Stomach (tissue), 4 donors: ENCODE measurements around the gene C16orf54.

Experiments
- POLR2A ChIP-seq, 4 donors: fragments of 450-650 bp; IDR thresholded peaks; one replicate each; pipeline ENCODE4 v1.6.1; 2016; ENCODE audit warnings: antibody characterized with exemption in 4 of 4, control low read depth in 2 of 4, mild to moderate bottlenecking in 1 of 4, moderate library complexity in 1 of 4
- POLR2AphosphoS5 ChIP-seq, 3 donors: sonication (generic); formaldehyde crosslinking; IDR thresholded peaks; one replicate each; pipeline ENCODE4 v1.6.1; 2016; ENCODE audit warnings: antibody characterized with exemption in 3 of 3
- TF ChIP-seq, protein P1 (sequence below), 7 experiments: fragments of 450-650 bp in 4 of 7; fragments of 200-600 bp in 3 of 7; sonication (generic) in 3 of 7; IDR thresholded peaks; one replicate each; pipeline ENCODE4 v1.5.1; 2016 to 2019; ENCODE audit warnings: antibody characterized with exemption in 7 of 7, control low read depth in 2 of 7, mild to moderate bottlenecking in 1 of 7

DNA sequence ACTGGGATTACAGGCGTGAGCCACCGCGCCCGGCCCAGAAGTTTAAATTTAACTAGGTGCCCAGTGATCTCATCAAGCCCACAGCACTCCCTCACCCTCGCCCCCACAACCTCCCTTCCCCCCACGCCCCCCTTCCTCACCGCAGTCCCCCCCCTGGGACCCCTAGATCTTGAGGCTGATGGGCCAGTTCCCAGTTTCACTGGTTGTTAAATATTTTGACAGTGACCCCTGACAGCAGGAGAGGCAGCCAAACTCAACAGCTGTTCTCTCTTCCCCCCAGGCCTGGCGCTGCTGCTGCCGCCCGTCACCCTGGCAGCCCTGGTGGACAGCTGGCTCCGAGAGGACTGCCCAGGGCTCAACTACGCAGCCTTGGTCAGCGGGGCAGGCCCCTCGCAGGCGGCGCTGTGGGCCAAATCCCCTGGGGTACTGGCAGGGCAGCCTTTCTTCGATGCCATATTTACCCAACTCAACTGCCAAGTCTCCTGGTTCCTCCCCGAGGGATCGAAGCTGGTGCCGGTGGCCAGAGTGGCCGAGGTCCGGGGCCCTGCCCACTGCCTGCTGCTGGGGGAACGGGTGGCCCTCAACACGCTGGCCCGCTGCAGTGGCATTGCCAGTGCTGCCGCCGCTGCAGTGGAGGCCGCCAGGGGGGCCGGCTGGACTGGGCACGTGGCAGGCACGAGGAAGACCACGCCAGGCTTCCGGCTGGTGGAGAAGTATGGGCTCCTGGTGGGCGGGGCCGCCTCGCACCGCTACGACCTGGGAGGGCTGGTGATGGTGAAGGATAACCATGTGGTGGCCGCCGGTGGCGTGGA, 51.2 kb downstream of the C16orf54 start:
- TF ChIP-seq, protein P1, sequence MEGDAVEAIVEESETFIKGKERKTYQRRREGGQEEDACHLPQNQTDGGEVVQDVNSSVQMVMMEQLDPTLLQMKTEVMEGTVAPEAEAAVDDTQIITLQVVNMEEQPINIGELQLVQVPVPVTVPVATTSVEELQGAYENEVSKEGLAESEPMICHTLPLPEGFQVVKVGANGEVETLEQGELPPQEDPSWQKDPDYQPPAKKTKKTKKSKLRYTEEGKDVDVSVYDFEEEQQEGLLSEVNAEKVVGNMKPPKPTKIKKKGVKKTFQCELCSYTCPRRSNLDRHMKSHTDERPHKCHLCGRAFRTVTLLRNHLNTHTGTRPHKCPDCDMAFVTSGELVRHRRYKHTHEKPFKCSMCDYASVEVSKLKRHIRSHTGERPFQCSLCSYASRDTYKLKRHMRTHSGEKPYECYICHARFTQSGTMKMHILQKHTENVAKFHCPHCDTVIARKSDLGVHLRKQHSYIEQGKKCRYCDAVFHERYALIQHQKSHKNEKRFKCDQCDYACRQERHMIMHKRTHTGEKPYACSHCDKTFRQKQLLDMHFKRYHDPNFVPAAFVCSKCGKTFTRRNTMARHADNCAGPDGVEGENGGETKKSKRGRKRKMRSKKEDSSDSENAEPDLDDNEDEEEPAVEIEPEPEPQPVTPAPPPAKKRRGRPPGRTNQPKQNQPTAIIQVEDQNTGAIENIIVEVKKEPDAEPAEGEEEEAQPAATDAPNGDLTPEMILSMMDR (IDR thresholded peaks at IDR 0.05): no peak
- TF ChIP-seq POLR2A (IDR thresholded peaks at IDR 0.05): no peak
- TF ChIP-seq POLR2AphosphoS5 (IDR thresholded peaks at IDR 0.05): no peak
